GM10847 (cell line): Measurements from ENCODE around the gene ZNF136.

Experiments
- POLR2A ChIP-seq: IDR thresholded peaks from 2 replicates; pipeline ENCODE4 v1.6.1; 2011; ENCODE audit not compliant: insufficient read length; ENCODE audit errors: extremely low read depth

Gene ZNF136

GRCh38 chr19:12162513-12162881, 399 bp upstream of the ZNF136 start:
- no peak for TF ChIP-seq POLR2A

GRCh38 chr19:12163826-12164225, 930 bp downstream of the ZNF136 start:
- no peak for TF ChIP-seq POLR2A

- TF ChIP-seq POLR2A: no peak
Observed at GRCh38 chr19:12166626-12167025, 3.7 kb downstream of the ZNF136 start.

- TF ChIP-seq POLR2A: no peak
Observed at GRCh38 chr19:12180377-12180776, 17.5 kb downstream of the ZNF136 start.

- TF ChIP-seq POLR2A: no peak
Observed at GRCh38 chr19:12187625-12188024, 24.7 kb downstream of the ZNF136 start.

GRCh38 chr19:12194827-12195731, 32.2 kb downstream of the ZNF136 start:
- no peak for TF ChIP-seq POLR2A

GRCh38 chr19:12198136-12198535, 35.2 kb downstream of the ZNF136 start:
- no peak for TF ChIP-seq POLR2A

- TF ChIP-seq POLR2A: no peak
Observed at GRCh38 chr19:12199757-12200419, 37.0 kb downstream of the ZNF136 start.

GRCh38 chr19:12202250-12202649, 39.4 kb downstream of the ZNF136 start:
- no peak for TF ChIP-seq POLR2A

- TF ChIP-seq POLR2A: no peak
Observed at GRCh38 chr19:12205296-12205695, 42.4 kb downstream of the ZNF136 start.

- no peak for TF ChIP-seq POLR2A
Observed at GRCh38 chr19:12208221-12208620, 45.3 kb downstream of the ZNF136 start.

- no peak for TF ChIP-seq POLR2A
Observed at GRCh38 chr19:12217332-12217731, 54.4 kb downstream of the ZNF136 start.

- TF ChIP-seq POLR2A: no peak
Observed at GRCh38 chr19:12222980-12223630, 60.2 kb downstream of the ZNF136 start.

GRCh38 chr19:12224676-12225075, 61.8 kb downstream of the ZNF136 start:
- no peak for TF ChIP-seq POLR2A

GRCh38 chr19:12229990-12230389, 67.1 kb downstream of the ZNF136 start:
- no peak for TF ChIP-seq POLR2A
